GM23338 (cell line): ENCODE results near the gene PPM1N.

Source experiments
- CTCF ChIP-seq, 2 experiments: fragments of 200-600 bp in 1 of 2; sonication (generic) in 1 of 2; conservative IDR thresholded peaks; 2 replicates each; pipeline versions ENCODE4 v1.5.1 to v1.6.1; 2016 to 2017; ENCODE audit warnings: antibody characterized with exemption in 2 of 2, low read depth in 2 of 2, mild to moderate bottlenecking in 2 of 2, moderate library complexity in 1 of 2
- EZH2 ChIP-seq: fragments of 200-600 bp; sonication (generic); IDR thresholded peaks from one replicate; pipeline ENCODE4 v1.8.0; 2017; ENCODE audit warnings: antibody characterized with exemption, mild to moderate bottlenecking, low read depth; ENCODE audit not compliant: unreplicated experiment
- JUNB ChIP-seq: IDR thresholded peaks from one replicate; pipeline ENCODE4 v1.6.1; 2016; ENCODE audit warnings: antibody characterized with exemption; ENCODE audit not compliant: unreplicated experiment
- POLR2AphosphoS5 ChIP-seq: IDR thresholded peaks from 2 replicates; pipeline ENCODE4 v1.6.1; 2016; ENCODE audit warnings: antibody characterized with exemption, low read depth
- REST ChIP-seq: IDR thresholded peaks from one replicate; pipeline ENCODE4 v1.6.1; 2018; ENCODE audit warnings: antibody characterized with exemption; ENCODE audit not compliant: unreplicated experiment

GRCh38 chr19:45460807-45461347, 37.4 kb upstream of the PPM1N start:
- TF ChIP-seq CTCF (conservative IDR thresholded peaks at IDR 0.05; ENCODE audit: low read depth in 2 of 2), result no peak
- no peak for TF ChIP-seq JUNB
- TF ChIP-seq REST, result no peak
- no peak for TF ChIP-seq EZH2
- TF ChIP-seq POLR2AphosphoS5, result no peak
